Inferior parietal cortex (tissue), 1 donor: ENCODE measurements around the gene ELAC2.

ENCODE experiments used
- DNase-seq: peaks from one replicate; pipeline ENCODE4 v3.0.0-alpha.2; 2016; ENCODE audit errors: extremely low spot score

Gene ELAC2, protein sequence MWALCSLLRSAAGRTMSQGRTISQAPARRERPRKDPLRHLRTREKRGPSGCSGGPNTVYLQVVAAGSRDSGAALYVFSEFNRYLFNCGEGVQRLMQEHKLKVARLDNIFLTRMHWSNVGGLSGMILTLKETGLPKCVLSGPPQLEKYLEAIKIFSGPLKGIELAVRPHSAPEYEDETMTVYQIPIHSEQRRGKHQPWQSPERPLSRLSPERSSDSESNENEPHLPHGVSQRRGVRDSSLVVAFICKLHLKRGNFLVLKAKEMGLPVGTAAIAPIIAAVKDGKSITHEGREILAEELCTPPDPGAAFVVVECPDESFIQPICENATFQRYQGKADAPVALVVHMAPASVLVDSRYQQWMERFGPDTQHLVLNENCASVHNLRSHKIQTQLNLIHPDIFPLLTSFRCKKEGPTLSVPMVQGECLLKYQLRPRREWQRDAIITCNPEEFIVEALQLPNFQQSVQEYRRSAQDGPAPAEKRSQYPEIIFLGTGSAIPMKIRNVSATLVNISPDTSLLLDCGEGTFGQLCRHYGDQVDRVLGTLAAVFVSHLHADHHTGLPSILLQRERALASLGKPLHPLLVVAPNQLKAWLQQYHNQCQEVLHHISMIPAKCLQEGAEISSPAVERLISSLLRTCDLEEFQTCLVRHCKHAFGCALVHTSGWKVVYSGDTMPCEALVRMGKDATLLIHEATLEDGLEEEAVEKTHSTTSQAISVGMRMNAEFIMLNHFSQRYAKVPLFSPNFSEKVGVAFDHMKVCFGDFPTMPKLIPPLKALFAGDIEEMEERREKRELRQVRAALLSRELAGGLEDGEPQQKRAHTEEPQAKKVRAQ

DNA sequence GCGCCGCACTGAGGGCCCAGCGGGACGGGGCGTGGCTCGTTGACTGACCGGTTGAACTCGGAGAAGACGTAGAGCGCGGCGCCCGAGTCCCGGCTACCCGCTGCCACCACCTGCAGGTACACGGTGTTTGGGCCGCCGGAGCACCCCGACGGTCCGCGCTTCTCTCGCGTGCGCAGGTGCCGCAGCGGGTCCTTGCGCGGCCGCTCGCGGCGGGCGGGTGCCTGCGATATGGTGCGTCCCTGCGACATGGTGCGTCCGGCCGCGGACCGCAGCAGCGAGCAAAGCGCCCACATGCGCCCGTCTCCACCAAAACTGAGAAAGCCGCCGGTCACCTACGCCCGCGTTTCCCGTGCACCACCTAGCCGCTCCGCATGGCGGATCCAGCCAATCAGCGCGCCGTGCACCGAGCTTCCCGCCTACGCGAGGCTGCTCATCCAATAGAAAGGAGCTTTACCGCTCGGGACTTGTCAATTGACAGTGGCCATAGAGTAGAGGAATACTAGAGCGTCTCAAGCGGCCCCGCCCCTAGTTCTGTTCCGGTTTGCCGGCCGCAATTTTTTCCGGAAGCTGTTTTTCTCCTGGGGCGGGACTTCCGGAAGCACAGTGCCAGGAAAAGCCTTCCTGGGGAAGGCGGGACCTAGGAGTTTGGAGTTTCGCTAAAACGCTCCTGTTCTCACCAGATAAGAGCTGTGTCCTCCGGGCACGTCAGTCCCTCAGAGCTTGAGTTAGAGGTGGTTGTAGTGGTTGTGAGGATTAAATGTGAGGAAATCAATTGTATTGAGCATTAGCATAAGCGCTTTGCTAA lies at the start of gene ELAC2:
TSS of gene ELAC2 (minus strand) at position 373 of the 805 bp plus-strand sequence. CDS start at position 293, 80 bp downstream.
- peak; percentile 99 for DNase-seq

DNA sequence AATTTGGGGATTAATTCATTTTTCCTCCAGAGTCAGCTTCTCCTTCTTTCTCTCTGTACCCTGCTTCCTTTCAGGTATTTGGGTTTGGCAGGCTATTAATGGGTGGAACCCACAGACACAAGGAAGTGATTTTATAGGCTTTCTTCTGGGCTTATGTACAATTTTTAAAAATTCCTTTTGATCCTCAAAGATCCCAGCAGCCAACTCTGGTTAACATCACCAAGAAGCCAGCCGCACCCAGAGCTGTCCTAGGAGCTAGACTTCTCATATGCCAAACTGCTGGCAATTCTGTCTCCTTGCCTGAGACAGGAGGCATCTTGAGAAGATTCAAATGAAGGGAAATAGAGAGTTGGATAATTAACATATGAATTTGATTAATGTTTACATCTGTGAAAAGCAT lies 47.2 kb upstream of the ELAC2 start:
- no peak for DNase-seq

DNA sequence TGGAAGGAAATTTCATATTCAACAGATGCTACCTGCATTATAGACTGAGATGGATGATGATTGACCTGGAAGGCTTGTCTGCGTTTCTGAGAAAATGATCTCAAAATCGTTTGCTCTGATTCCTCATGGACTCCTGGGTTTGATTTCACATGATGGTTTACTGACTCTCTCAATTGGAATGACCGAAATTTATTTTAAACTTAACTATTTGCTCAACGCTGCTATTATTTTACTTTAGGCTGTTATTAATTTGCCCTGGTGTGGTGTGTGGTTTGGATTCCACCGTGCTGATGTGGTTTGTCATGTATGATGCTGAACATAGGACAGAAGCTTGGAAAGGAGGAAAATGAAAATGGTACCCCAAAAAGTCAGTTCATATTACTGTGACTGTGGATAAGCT lies 37.3 kb upstream of the ELAC2 start:
- no peak for DNase-seq

DNA sequence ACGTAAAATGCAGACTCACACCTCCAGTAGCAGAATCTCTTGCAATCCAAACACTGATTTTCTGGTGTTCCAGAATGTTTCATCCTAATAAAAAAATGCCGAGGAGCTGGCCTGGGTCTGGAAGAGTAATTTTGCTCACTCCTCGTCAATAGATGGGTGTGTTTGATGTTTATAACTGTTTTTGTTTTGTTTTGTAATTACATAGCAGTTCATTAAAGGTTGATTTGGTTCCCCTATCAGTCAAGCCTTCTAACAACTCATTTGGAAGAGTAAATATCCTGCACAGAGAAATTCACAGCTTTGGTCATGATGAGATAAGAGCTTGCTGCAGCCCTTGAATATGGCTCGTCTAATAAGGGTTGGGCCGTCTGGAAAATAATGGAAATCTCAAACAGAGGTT lies 36.8 kb upstream of the ELAC2 start:
- no peak for DNase-seq

DNA sequence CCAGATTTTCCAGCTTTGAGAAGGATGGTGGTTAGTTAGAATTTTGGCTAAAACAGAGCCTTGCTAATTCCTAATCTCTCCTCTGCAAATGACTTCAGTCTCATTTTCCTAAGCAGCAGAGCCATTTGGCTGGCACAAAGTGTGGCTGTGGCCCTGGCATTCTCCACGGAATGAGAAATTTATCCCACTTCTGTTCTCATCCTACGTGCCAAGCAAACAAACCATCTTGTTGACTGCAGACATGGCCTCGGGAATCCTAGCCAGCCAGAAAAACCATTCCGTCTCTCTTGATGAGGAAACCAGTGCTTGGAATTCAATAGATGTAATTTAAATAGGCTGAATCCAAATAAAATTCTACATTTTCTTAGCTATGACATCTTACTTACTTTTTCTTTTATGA lies 34.1 kb upstream of the ELAC2 start:
- no peak for DNase-seq

DNA sequence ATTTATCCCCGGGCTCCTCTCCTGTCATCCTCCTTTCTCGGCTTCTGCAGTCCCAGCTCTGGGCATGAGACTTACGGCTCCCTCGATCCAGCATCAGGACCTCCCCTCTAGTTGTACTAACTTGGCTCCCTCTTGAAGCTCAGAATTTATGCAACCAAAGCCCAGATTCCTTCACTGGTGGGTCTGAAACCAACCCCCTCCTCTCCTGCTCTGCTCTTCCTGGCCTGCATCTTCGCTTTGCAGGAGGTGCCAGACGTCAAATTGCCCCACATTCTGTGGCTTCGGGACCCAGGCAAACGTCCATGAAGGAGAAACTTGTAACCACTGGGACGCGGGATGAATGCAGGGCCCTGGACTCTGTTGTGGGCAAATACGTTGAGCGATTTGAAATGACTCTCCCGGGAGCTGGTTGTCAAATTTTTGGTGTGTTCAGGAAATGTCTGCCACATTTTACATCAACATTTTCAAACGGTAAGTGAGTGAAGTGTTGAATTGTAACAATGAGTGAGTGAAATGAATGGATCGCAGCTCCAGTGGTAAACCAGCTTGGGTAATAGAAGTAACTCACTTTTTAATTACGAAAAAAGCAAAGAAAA lies 29.3 kb upstream of the ELAC2 start:
- no peak for DNase-seq

DNA sequence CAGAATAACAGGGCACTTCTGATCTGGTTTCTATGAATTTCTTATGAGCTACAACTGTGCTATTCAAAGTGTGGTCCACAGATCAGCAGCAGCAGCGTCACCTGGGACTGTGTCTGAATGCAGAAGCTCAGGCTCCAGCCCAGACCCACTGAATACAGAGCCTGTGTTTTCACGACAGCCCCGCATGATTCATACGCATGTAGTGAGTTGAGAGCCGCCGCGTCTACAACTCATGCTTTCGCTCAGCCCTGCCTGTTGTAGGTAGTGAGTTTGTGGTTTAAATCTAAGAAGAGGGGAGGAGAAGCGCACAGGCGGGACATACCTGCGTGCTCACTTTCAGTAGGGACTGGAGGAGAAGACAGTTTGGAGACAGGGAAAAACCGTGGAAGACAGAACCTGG lies 28.5 kb upstream of the ELAC2 start:
- DNase-seq = no peak

DNA sequence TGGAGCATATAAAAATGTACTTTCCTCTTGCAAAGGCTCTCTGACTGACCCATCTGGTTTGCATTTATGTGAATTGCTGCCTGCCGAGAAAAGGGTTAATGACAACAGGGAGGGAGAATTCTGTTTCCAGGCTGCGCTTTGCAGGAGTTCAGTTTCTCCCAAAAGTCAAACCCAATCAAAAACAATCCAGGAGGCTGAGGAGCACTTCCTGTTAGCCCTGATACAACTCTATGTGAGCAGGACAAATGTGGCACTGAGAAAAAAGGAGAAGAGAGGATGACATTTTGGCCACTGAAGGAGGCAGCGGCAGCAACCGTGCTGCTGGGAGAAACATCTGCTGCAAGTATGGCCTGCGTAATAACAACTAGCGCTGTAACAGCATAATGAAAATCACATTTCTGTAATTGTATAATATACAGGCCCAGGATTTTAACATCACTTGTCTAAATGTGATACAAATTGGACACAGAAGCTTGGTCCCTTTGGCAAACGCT lies 26.8 kb upstream of the ELAC2 start:
- no peak for DNase-seq

DNA sequence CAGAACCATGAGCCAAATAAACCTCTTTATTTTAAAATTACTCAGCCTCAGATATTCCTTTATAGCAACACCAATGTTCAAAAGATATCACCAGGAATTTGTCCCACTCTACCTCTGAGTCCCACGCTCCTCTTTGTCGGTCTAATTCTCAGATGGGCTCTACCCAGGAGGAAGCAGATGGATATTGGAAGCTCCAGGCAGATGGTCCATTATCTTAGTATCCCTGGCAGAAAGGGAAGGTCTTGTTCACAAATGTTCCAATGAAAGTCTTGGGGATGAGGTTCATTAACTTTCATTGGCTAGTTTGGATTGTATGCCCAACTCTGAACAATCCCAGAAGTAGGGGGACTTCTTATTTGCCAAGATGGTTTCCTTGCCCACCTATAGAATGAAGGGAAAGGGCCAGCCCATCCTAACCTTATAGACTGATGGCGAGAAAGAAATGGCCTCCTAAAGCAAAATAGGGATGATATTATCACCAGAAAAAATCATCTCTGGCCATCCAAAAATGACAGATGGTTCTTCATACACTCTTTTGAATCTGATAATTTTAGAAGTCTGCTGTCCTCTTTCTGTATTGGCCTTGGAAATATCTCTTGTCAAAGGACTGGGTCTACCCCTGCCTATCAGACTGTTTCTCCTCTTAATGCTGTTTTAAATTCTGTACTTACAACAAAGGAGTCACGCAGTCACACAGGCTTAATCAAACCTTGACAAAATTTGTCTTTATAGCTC lies 21.3 kb upstream of the ELAC2 start:
- no peak for DNase-seq

DNA sequence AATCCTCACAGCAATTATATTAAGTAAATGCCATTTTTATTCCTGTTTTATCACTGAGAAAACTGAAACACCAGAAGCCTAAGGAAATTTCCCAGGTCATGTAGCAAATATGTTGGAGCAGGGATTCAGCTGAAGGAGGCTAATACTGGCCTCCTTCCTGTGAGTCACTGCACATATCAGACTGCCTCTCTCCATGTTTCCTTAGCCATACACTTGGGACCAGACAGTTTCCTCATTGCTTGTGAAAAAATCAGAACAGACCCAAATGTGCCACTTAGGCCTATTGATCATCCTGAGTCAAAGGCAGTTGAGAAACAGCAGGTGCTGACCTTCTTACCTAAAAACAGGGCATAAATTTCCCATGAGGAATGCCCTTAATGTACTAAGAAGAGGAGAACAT lies 18.9 kb upstream of the ELAC2 start:
- DNase-seq = no peak

DNA sequence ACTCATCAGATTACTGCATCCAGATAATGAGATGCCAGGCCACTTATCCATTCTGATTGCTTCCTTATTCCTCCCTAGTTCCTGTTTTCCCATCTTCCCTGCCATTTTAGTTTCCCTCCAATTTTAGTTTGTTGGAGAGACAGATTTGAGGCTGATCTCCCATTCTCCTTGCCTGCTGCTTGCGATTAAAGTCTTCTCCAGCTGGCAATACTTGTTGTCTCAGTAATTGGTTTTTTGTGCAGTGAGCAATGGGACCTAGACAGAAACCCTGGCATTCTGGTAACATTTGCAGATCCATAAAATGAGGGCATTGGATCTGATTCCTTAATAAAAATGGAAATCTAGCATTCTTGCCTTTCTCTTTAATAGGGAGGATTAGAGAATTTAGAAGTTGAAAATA lies 17.6 kb upstream of the ELAC2 start:
- no peak for DNase-seq

DNA sequence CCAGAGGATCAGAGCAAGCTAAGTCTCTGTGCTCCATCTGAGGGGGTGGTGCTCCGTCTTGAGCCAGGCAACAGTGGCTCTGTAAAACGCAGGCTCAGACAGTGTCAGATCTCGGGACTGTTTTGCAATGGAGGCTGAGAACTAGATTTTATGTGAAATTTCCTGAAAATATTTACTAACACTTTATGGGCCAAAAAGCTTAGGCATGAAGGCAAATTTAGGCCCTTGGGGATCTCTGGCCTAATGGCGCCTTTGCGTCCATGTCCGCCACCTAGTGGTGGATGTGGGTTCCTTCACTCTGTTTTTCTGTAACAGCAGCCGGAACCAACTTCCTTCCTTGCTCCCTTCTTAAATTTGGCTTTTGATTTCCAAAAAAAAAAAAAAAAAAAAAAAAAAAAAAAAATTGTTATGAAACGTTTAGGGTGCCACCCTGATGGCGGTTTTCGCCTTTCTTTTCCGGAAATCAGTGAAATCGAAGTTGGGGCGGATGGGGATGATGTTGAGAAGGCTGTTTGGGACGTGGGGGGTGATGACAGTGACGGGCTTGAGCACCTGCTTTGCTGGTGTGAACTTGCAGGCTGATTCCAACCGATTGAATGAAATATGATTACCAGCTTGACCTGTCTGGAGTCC lies 14.0 kb upstream of the ELAC2 start:
- peak; percentile 49 for DNase-seq

DNA sequence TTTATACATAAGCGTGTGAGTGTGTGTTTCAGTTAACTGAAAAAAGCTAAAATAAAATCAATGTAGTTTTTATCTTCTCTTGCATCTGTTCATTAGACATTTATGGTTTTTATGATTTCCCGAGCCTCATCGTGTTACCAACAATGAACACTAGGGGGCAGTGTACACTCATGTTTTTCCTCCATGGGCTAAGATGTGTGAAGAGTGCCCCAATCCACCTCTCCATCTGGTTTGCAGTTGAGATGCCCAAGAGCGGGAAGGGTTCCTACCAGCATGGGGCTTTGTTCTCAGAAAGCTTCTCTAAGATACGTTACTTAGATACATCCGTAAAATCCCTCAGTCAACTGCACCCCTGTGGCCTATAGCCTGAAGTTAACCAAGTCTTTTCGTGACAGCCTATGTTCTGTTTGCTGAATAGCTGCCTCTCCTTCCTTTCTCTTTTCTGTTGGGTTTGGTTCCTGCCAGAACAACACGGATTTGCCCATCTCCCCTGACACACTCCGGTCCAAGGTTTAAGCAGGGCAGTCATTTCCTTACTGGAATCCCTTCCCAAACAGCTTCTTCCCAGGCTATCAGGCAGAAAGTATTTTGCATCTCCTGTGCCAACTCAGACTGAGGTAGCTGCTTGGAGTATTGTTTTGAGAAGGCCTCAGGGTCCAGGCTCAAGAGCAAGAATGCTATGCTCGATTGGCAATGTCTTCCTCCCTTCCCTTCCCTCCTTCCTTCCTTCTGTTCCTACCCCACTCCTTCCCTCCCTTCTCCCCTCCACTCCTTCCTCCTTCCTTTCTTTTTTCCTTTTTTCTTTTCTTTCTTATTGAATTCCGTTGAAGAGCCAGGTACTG lies 12.9 kb upstream of the ELAC2 start:
- DNase-seq = peak; percentile 80

DNA sequence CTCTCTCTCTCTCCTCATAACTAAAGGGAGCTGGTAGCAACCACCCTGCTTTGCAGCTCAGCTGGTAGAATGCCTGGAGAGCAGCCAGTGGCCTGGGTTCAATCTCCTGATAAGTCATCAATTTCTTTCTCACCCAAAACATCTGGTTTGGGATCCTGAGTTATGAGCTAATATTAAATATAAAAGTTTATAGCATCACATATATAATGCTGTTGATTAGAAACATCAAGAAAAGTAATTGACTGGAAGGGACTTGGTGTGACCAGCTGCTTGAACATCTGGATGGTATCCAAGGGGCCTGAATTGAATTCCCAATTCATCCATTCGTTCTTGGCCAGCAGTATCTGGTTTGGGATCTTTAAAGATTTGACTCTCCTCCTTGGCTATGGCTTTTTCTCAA lies 12.2 kb upstream of the ELAC2 start:
- no peak for DNase-seq

DNA sequence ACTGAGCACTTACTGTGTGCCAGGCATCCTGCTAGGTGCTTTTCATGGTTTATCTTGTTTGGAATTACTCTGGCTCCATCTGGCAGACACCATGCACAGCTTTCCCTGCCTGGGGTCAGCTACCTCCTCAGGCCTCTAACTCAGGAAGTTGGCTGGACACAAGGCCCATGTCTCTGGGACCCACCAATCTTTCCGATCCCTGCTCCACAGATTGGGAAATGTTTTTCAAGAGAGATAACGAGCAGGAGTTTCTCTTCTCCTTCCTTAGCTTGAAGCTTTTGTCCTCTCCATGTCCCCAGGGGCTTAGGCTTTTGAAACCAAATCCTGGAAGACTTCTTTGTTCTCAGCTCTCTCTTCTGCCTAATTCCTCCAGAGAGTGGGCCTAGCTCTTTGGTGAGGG lies 11.5 kb upstream of the ELAC2 start:
- DNase-seq = no peak

DNA sequence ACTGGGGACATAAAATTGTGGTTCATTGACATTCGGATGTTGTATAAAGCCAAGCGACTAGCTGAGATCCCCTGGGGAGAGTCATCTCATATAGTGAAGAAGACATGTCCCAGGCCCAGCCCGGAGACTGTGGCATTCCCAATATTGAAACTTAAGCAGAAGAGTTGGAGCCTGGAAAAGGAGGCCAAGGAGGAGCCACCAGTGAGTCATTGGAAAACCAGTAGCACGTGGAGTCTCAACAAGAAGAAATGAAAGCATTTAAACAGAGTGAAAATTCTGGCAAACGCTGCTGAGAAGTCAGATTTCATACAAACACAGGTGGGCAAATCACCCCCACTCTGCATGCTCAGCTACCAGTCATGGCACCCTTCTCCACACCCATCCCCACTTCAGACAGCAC lies 9.4 kb upstream of the ELAC2 start:
- no peak for DNase-seq

DNA sequence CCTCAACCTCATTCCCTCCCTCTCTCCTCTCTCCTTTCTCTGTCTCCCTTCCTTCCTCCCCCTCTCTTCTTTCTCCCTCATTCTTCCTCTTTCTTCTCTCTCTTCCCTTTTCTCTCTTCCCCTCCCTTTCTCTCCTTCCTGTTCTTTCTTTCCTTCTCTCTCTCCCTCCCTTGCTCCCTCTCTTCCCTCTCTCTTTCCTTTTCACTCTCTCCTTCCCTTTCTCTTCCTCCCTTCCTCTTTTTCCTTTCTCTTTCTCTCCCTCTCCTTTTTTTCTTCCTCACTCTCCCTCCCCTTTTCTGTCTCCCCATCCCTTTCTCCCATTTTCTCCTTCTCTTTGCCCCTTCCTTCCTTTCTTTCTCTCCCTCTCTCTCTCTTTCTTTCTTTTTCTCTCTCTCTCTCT lies 7.9 kb upstream of the ELAC2 start:
- DNase-seq = no peak

DNA sequence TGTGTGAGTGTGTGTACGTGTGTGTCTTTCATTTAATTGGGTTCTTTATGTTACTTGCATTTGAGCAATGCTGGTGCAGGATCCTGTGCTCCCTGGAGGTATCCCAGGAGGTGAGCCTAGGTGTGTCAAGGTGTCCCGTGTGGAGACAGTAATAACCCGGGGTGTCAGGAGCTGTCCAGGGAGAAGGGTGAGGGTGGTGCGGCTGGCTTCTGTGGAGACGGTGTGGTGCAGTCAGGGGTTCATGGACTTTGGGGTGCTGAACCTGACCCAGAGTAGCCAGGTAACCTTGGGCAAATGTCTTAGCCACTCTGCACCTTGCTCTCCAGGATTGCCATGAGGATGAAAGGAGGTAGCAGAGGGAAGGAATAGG lies 7.4 kb upstream of the ELAC2 start:
- DNase-seq = no peak

DNA sequence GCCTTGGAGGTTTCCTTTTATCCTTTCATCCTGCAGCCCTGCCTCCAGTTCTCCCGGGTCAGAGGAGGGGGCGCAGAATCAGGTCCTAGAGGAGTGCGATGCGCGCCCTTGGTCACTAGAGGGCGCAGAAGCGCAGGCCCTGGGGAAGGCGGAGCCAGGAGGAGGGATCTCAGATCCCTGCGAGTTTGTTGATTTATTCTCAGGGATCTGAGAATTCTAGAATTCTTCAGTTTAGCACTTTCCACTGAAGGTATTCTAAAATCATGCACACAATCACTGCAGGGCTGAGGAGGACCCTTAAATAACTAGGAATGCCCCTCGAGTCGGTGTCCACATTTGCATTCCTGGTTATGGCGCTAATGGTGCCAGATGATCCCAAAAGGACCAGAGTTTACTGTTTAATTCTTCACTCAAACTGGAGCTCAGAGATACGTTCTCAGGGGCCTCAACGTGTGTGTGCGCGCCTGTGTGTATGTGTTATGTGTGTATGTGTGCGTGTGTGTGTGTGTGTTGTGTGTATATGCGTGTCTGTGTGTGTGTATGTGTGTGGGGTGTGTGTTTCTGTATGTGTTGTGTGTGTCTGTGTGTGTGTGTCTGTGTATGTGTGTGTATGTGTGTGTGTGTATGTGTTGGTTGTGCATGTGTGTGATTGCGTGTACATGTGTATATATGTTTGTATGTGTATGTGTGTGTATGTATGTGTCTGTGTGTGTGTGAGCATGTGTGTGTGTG lies 6.9 kb upstream of the ELAC2 start:
- DNase-seq = peak; percentile 78
